SH-SY5Y (cell line): ENCODE data around the gene EMC9.

ENCODE experiments used
- GATA2 ChIP-seq: IDR thresholded peaks from 2 replicates; pipeline ENCODE4 v1.6.1; 2011; ENCODE audit warnings: mild to moderate bottlenecking, low read depth, low read length
- GATA3 ChIP-seq: IDR thresholded peaks from 2 replicates; pipeline ENCODE4 v1.6.1; 2011; ENCODE audit warnings: low read depth, mild to moderate bottlenecking, low read length, moderate library complexity

DNA sequence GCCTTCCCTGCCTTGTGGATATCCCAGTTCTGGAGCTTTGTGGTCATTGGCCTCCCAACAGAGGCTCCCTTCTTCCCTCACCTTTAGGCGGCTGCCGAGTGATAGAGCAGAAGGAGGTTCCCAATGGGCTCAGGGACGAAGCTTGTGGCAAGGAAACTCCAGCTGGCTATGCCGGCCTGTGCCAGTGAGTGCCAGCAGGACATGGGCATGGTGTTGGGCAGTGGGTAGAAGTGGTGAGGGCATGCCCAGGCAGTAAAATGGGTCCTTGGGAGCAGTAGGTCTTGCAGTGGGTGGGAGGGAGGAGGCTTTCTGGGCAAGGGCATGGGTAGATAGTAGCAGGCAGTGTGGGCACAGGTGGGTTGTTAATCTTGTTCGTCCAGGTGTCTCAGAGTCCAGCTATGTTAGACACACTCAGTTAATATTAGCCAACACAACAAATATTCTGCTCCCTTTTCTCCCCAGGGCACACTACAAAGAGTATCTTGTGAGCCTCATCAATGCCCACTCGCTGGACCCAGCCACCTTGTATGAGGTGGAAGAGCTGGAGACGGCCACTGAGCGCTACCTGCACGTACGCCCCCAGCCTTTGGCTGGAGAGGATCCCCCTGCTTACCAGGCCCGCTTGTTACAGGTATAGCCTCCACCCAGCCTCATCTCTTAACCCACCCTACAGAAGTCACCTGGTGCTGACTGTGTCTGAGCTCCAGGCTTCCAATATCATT, 18.5 kb upstream of the EMC9 start:
- TF ChIP-seq GATA2 (no peak), GATA3 (no peak)
